WTC11 (cell line): Measurements from ENCODE around the gene CLPX. TPM values are rescaled to one million over a fixed set of nuclear protein-coding genes. Genes with fewer than 3 reads are reported as not detected.

ENCODE experiments used
- ATAC-seq: fragments of 200-7000 bp; cut with Tn5 transposase; 2 replicates; pipeline ENCODE4 v1.10.0; 2021; ENCODE audit warnings: mild to moderate bottlenecking, moderate library complexity
- CTCF ChIA-PET: fragments of 300-600 bp; sonication (Branson Sonifier 250); formaldehyde crosslinking; loops from one replicate; lab custom pipeline; 2021; ENCODE audit warnings: antibody characterized with exemption; lab: Charles Lee
- POLR2A ChIA-PET: fragments of 350-600 bp; sonication (Branson Sonifier 250); formaldehyde crosslinking; loops from one replicate; lab custom pipeline; 2021; ENCODE audit warnings: antibody characterized with exemption; lab: Charles Lee
- DNase-seq: peaks from one replicate; pipeline ENCODE4 v3.0.0; 2021; ENCODE audit warnings: low spot score
- H3K27ac Mint-ChIP-seq: 2 replicates; pipeline ENCODE4 v1.8.0; 2021; ENCODE audit warnings: mixed read lengths
- H3K27me3 Mint-ChIP-seq: 2 replicates; pipeline ENCODE4 v1.8.0; 2021; ENCODE audit warnings: low read depth, mild to moderate bottlenecking, moderate library complexity, mixed read lengths
- H3K36me3 Mint-ChIP-seq: 2 replicates; pipeline ENCODE4 v1.8.0; 2021; ENCODE audit warnings: mixed read lengths
- H3K4me1 Mint-ChIP-seq: 2 replicates; pipeline ENCODE4 v1.8.0; 2022; ENCODE audit warnings: mixed read lengths
- H3K4me3 Mint-ChIP-seq: 2 replicates; pipeline ENCODE4 v1.8.0; 2021; ENCODE audit warnings: mild to moderate bottlenecking, moderate library complexity, mixed read lengths
- H3K9me3 Mint-ChIP-seq: 2 replicates; pipeline ENCODE4 v1.8.0; 2021; ENCODE audit warnings: mixed read lengths
- CDX4 ChIP-seq: fragments of 250-450 bp; sonication (Bioruptor Pico); IDR thresholded peaks from 2 replicates; pipeline ENCODE4 v1.9.0; 2021; ENCODE audit warnings: moderate library complexity, mild to moderate bottlenecking, inconsistent platforms, borderline replicate concordance
- CREB1 ChIP-seq: sonication (generic); formaldehyde crosslinking; IDR thresholded peaks from 2 replicates; pipeline ENCODE4 v1.8.0; 2023; ENCODE audit warnings: mild to moderate bottlenecking, missing genetic modification reagents
- ESRRA ChIP-seq: sonication (generic); formaldehyde crosslinking; IDR thresholded peaks from 2 replicates; pipeline ENCODE4 v1.8.1; 2022; ENCODE audit warnings: mild to moderate bottlenecking, missing genetic modification reagents, borderline replicate concordance
- FOXJ3 ChIP-seq: sonication (generic); formaldehyde crosslinking; IDR thresholded peaks from 2 replicates; pipeline ENCODE4 v1.9.0; 2021; ENCODE audit warnings: missing genetic modification reagents, mild to moderate bottlenecking, borderline replicate concordance
- GTF2I ChIP-seq: fragments of 250-450 bp; sonication (Bioruptor Pico); conservative IDR thresholded peaks from 2 replicates; pipeline ENCODE4 v1.4.0; 2021; ENCODE audit warnings: mild to moderate bottlenecking
- HMGA2 ChIP-seq: fragments of 250-450 bp; sonication (Bioruptor Pico); IDR thresholded peaks from 2 replicates; pipeline ENCODE4 v1.4.0; 2021; ENCODE audit warnings: mild to moderate bottlenecking, moderate library complexity
- IRF2 ChIP-seq: sonication (generic); formaldehyde crosslinking; IDR thresholded peaks from 2 replicates; pipeline ENCODE4 v1.8.0; 2022; ENCODE audit warnings: low read depth, missing genetic modification reagents, borderline replicate concordance
- JUN ChIP-seq: sonication (generic); formaldehyde crosslinking; IDR thresholded peaks from 2 replicates; pipeline ENCODE4 v1.8.0; 2023; ENCODE audit warnings: mild to moderate bottlenecking, missing genetic modification reagents
- MXD4 ChIP-seq: fragments of 250-450 bp; sonication (Bioruptor Pico); IDR thresholded peaks from 2 replicates; pipeline ENCODE4 v1.8.0; 2021; ENCODE audit warnings: mild to moderate bottlenecking, moderate library complexity, borderline replicate concordance
- MYBL2 ChIP-seq: sonication (generic); formaldehyde crosslinking; IDR thresholded peaks from 2 replicates; pipeline ENCODE4 v1.8.1; 2023; ENCODE audit warnings: mild to moderate bottlenecking, moderate library complexity, missing genetic modification reagents
- TEAD1 ChIP-seq: sonication (generic); formaldehyde crosslinking; IDR thresholded peaks from 2 replicates; pipeline ENCODE4 v1.8.0; 2022; ENCODE audit warnings: mild to moderate bottlenecking, missing genetic modification reagents
- TEAD4 ChIP-seq: sonication (generic); formaldehyde crosslinking; IDR thresholded peaks from 2 replicates; pipeline ENCODE4 v1.8.0; 2022; ENCODE audit warnings: mild to moderate bottlenecking, missing genetic modification reagents
- ZNF121 ChIP-seq: sonication (generic); formaldehyde crosslinking; IDR thresholded peaks from 2 replicates; pipeline ENCODE4 v1.8.0; 2023; ENCODE audit warnings: missing genetic modification reagents
- ZNF138 ChIP-seq: sonication (generic); formaldehyde crosslinking; conservative IDR thresholded peaks from 2 replicates; pipeline ENCODE4 v1.8.1; 2022; ENCODE audit warnings: mild to moderate bottlenecking, moderate library complexity, missing genetic modification reagents
- ZSCAN18 ChIP-seq: fragments of 250-450 bp; sonication (Bioruptor Pico); IDR thresholded peaks from 2 replicates; pipeline ENCODE4 v2.1.2; 2022; ENCODE audit warnings: mild to moderate bottlenecking, moderate library complexity
- total RNA-seq: library from RNA; stranded (reverse); gene quantifications from 3 replicates; pipeline ENCODE4 v1.2.3, GENCODE V29; 2021
- TF ChIP-seq, protein P1 (sequence below): sonication (generic); formaldehyde crosslinking; IDR thresholded peaks from 2 replicates; pipeline ENCODE4 v1.8.1; 2023; ENCODE audit warnings: mild to moderate bottlenecking, missing genetic modification reagents, moderate library complexity
- TF ChIP-seq, protein P2 (sequence below): sonication (generic); formaldehyde crosslinking; IDR thresholded peaks from 2 replicates; pipeline ENCODE4 v1.8.1; 2022; ENCODE audit warnings: low read depth, missing genetic modification reagents, borderline replicate concordance
- TF ChIP-seq, protein P3 (sequence below): sonication (generic); formaldehyde crosslinking; IDR thresholded peaks from 2 replicates; pipeline ENCODE4 v1.8.0; 2022; ENCODE audit warnings: missing genetic modification reagents
- TF ChIP-seq, protein P4 (sequence below): sonication (generic); formaldehyde crosslinking; IDR thresholded peaks from 2 replicates; pipeline ENCODE4 v1.8.1; 2023; ENCODE audit warnings: mild to moderate bottlenecking, missing genetic modification reagents

The CLPX gene
- total RNA-seq, 1 experiment from 2014 or later, result 68.7 TPM

DNA sequence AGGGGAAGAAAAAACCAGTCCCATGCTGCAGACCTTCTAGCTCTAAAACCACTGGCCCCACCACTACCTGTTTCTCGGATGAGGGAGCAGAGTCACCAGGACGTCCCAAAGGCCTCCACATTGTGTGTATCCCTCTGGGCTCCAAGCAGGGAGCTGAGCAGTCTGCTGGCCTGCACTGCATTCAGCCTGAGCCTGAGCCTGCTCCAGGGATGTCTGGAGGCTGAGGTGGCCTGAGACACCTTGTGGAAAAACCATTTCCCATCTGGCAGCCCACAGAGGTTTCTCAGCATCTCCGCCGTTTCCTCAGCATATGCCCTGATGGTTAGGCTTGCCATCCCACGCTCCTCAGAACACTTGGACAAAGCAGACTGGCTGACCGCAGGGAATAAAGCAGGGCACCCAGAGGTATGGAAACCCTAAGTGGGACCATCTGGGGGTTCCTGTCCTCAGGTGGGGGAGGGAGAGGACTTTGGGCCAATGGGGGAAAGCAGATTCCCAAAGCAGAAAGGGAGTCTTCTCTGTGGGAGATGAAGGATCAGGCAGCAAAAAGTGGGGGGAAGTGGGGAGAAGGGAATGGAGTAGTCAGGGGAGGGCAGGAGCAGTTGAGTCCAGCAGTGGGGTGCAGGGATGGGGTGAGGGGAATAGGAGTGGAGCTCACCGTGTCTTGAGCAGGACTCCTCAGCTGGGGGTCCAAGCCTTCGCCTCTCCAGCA, 25.8 kb upstream of the CLPX start, which contains the start of gene CILP:
CILP (minus strand) TSS at position 704 of the 712 bp plus-strand sequence. CDS start 1,718 bp downstream, outside the sequence.
- no peak within 1 kb of the TSS for H3K4me3 Mint-ChIP-seq
- H3K9me3 Mint-ChIP-seq, result no peaks in the 10 kb centered on the region
- no peaks in the 10 kb centered on the region for H3K27me3 Mint-ChIP-seq
- no peak for TF ChIP-seq ZSCAN18 (CRISPR knock-in tag)
- TF ChIP-seq TEAD4 (CRISPR knock-in tag), result no peak
- no peak for TF ChIP-seq CREB1
- TF ChIP-seq, protein P1, sequence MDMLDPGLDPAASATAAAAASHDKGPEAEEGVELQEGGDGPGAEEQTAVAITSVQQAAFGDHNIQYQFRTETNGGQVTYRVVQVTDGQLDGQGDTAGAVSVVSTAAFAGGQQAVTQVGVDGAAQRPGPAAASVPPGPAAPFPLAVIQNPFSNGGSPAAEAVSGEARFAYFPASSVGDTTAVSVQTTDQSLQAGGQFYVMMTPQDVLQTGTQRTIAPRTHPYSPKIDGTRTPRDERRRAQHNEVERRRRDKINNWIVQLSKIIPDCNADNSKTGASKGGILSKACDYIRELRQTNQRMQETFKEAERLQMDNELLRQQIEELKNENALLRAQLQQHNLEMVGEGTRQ (CRISPR knock-in tag), result no peak
- TF ChIP-seq FOXJ3, result no peak
- no peak for TF ChIP-seq MYBL2 (CRISPR knock-in tag)
- DNase-seq, result no peak
- no peak within 1 kb of the TSS for H3K27ac Mint-ChIP-seq
- no peaks in the 10 kb centered on the region for H3K36me3 Mint-ChIP-seq
- H3K4me1 Mint-ChIP-seq, result no peaks in the 10 kb centered on the region; the same call in 1 of the 2 replicates
- ChIA-PET CTCF (interaction anchor here (0.6 to 3.3 kb wide), 20 partner anchors 10 to 295 kb away, joined by 3 to 33 read pairs (median 5); partner anchors contain the start of gene PARP16), POLR2A (interaction anchor here (0.6 kb wide), 1 partner anchor 10 kb away, joined by 3 read pairs; no protein-coding TSS in a partner anchor)
- no peak for ATAC-seq

DNA sequence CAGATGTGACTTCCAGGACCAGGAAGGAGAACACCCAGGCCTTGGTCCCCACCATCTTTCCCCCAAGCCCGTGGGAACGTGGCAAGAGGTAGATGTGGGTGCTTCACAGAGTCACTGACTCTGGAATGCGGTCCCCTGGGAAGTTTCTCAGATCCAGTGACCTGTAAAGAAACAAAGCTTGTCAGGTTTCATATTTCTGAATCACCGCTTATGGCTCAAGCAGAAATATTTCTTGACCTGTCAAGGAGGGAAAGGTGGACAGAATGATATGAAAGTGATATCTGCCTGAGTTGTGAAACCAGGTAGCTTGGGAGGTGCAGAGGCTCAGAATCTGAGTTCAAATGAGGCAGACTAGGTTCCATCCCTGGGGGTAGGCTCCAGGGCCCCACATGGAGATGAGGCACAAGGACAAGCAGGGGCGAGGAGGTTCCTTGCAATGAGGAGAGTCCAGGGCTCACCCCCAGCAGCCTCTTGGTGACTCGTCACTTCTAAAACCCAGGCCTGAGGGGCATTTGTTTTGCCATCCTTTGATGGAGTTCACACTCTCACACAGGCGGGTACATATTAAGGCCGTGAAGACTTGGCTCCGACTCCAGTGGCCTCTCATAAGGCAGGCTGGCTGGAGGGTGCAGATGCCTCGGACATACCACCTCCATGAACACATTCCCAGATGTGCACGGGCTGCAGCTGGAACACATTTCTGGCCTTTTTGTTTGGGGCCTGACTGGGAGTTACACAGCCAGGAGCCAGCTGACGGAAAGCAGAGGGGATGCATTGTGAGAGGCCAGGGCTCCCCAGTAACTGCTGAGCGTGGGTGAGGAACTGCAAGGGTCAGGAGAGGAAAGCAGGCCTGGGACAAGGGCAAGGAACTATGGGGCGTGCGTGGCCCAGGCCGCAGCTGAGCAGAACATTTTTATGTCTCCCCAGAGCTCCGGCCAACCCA, 24.8 kb upstream of the CLPX start:
- Mint-ChIP-seq H3K36me3 (no peaks in the 10 kb centered on the region), H3K27ac (no peak overlapping the region), H3K4me3 (no peak overlapping the region), H3K27me3 (no peaks in the 10 kb centered on the region), H3K4me1 (no peaks in the 10 kb centered on the region; the same call in 1 of the 2 replicates), H3K9me3 (no peaks in the 10 kb centered on the region)
- POLR2A ChIA-PET, result no interaction called here
- ATAC-seq (no peak), DNase-seq (no peak)
- CTCF ChIA-PET, result interaction anchor here (0.5 to 3.3 kb wide), 6 partner anchors 9 to 116 kb away, joined by 3 to 33 read pairs (median 6); no protein-coding TSS in a partner anchor
- TF ChIP-seq ESRRA (CRISPR knock-in tag) (no peak), IRF2 (CRISPR knock-in tag) (no peak), CDX4 (no peak), ZNF121 (CRISPR knock-in tag) (no peak), MXD4 (no peak), HMGA2 (CRISPR knock-in tag) (no peak), TEAD1 (CRISPR knock-in tag) (no peak), GTF2I (CRISPR knock-in tag) (no peak), JUN (CRISPR knock-in tag) (no peak), ZNF138 (CRISPR knock-in tag) (no peak)
- TF ChIP-seq, protein P2, sequence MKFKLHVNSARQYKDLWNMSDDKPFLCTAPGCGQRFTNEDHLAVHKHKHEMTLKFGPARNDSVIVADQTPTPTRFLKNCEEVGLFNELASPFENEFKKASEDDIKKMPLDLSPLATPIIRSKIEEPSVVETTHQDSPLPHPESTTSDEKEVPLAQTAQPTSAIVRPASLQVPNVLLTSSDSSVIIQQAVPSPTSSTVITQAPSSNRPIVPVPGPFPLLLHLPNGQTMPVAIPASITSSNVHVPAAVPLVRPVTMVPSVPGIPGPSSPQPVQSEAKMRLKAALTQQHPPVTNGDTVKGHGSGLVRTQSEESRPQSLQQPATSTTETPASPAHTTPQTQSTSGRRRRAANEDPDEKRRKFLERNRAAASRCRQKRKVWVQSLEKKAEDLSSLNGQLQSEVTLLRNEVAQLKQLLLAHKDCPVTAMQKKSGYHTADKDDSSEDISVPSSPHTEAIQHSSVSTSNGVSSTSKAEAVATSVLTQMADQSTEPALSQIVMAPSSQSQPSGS (CRISPR knock-in tag), result no peak
- TF ChIP-seq, protein P3, sequence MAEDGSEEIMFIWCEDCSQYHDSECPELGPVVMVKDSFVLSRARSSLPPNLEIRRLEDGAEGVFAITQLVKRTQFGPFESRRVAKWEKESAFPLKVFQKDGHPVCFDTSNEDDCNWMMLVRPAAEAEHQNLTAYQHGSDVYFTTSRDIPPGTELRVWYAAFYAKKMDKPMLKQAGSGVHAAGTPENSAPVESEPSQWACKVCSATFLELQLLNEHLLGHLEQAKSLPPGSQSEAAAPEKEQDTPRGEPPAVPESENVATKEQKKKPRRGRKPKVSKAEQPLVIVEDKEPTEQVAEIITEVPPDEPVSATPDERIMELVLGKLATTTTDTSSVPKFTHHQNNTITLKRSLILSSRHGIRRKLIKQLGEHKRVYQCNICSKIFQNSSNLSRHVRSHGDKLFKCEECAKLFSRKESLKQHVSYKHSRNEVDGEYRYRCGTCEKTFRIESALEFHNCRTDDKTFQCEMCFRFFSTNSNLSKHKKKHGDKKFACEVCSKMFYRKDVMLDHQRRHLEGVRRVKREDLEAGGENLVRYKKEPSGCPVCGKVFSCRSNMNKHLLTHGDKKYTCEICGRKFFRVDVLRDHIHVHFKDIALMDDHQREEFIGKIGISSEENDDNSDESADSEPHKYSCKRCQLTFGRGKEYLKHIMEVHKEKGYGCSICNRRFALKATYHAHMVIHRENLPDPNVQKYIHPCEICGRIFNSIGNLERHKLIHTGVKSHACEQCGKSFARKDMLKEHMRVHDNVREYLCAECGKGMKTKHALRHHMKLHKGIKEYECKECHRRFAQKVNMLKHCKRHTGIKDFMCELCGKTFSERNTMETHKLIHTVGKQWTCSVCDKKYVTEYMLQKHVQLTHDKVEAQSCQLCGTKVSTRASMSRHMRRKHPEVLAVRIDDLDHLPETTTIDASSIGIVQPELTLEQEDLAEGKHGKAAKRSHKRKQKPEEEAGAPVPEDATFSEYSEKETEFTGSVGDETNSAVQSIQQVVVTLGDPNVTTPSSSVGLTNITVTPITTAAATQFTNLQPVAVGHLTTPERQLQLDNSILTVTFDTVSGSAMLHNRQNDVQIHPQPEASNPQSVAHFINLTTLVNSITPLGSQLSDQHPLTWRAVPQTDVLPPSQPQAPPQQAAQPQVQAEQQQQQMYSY (CRISPR knock-in tag), result no peak
- TF ChIP-seq, protein P4, sequence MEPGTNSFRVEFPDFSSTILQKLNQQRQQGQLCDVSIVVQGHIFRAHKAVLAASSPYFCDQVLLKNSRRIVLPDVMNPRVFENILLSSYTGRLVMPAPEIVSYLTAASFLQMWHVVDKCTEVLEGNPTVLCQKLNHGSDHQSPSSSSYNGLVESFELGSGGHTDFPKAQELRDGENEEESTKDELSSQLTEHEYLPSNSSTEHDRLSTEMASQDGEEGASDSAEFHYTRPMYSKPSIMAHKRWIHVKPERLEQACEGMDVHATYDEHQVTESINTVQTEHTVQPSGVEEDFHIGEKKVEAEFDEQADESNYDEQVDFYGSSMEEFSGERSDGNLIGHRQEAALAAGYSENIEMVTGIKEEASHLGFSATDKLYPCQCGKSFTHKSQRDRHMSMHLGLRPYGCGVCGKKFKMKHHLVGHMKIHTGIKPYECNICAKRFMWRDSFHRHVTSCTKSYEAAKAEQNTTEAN (CRISPR knock-in tag), result no peak
- TF ChIP-seq, protein P1 (CRISPR knock-in tag), result no peak
